SK-N-MC (cell line): ENCODE results near the gene TOM1L2.

ENCODE experiments used
- EZH2 ChIP-seq: fragments of 200-600 bp; sonication (generic); IDR thresholded peaks from one replicate; pipeline ENCODE4 v1.6.1; 2017; ENCODE audit warnings: antibody characterized with exemption
- POLR2AphosphoS5 ChIP-seq: IDR thresholded peaks from 2 replicates; pipeline ENCODE4 v1.6.1; 2012; ENCODE audit warnings: mild to moderate bottlenecking, low read depth, low read length, borderline replicate concordance

DNA sequence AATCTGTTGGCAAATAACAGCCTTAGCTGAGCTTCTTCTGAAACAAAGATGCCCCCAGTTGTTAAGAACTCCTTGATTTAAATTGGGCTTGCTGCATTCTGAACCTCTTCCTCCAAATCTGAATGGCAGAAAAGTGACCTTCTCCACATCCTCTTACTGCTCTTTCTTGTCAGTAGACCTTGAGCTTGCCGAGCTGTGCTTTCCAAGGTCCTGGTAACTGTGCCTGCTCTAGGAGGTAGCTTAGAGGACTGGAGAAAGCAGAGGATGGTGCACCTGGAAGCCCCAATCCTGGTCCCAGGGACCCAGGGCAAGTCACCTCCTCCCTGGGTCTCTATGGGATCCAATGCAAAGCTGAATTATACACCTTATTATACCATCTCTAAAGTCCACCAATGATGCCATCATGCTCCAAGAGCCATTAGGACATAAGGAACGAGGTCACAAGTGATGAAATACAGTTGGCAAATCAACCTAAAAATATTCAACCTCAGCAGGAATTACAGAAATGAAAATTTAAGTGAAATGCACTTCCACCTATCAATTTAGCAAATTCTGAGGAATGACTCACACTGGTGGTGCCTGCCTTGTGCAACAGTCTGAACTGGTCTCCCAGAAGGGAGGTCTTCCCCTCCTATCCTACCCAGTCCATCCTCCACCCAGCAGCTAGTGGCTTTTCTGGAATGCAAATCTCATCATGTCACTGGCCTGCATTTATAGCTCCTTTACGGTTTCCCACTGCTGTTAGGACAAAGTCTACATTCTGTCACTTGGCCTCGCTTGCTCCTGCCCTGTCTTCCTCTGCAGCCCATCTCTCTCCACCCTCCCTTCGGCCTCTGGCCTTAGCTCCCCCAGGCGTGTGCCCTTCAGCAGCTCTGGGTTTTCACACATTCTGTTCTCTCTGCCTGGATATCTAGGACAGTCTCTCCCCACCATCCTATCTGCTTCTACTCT is 36.6 kb downstream of the TOM1L2 start:
- TF ChIP-seq POLR2AphosphoS5: no peak
- no peak for TF ChIP-seq EZH2
